NB4 (cell line): Measurements from ENCODE around the gene HES4.

Experiments
- POLR2A ChIP-seq: IDR thresholded peaks from 2 replicates; pipeline ENCODE4 v1.6.1; 2011; ENCODE audit warnings: mild to moderate bottlenecking; ENCODE audit not compliant: insufficient read length; ENCODE audit errors: extremely low read depth
- TF ChIP-seq, protein P1 (sequence below): IDR thresholded peaks from one replicate; pipeline ENCODE4 v1.5.1; 2012; ENCODE audit warnings: low read depth, low read length

DNA sequence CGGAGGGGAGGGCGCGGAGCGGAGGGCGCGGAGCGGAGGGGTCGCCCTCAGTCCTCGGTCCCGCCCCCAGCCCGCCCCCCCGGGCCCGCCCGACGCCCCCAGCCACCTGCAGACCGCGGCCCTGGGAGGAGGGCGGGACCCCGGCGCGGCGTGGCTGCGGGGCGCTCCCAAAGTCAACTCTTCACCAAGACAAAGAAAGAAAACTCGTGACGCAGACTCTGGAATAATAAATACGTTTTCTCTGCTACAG is 1.2 kb downstream of the HES4 start:
- TF ChIP-seq, protein P1, sequence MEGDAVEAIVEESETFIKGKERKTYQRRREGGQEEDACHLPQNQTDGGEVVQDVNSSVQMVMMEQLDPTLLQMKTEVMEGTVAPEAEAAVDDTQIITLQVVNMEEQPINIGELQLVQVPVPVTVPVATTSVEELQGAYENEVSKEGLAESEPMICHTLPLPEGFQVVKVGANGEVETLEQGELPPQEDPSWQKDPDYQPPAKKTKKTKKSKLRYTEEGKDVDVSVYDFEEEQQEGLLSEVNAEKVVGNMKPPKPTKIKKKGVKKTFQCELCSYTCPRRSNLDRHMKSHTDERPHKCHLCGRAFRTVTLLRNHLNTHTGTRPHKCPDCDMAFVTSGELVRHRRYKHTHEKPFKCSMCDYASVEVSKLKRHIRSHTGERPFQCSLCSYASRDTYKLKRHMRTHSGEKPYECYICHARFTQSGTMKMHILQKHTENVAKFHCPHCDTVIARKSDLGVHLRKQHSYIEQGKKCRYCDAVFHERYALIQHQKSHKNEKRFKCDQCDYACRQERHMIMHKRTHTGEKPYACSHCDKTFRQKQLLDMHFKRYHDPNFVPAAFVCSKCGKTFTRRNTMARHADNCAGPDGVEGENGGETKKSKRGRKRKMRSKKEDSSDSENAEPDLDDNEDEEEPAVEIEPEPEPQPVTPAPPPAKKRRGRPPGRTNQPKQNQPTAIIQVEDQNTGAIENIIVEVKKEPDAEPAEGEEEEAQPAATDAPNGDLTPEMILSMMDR, result no peak
- no peak for TF ChIP-seq POLR2A
